GM18870 (cell line): Measurements from ENCODE around the gene OTOP1.
"Not testable (repeated sequence)": the region's sequence is repeated elsewhere in the genome, so short reads cannot be mapped to it uniquely, and the experiment has no call there.

Source experiments
- ATAC-seq: cut with Tn5 transposase; IDR thresholded peaks from one replicate; pipeline ENCODE4 v1.9.1; 2021; ENCODE audit warnings: moderate library complexity; ENCODE audit not compliant: unreplicated experiment

OTOP1 gene

DNA sequence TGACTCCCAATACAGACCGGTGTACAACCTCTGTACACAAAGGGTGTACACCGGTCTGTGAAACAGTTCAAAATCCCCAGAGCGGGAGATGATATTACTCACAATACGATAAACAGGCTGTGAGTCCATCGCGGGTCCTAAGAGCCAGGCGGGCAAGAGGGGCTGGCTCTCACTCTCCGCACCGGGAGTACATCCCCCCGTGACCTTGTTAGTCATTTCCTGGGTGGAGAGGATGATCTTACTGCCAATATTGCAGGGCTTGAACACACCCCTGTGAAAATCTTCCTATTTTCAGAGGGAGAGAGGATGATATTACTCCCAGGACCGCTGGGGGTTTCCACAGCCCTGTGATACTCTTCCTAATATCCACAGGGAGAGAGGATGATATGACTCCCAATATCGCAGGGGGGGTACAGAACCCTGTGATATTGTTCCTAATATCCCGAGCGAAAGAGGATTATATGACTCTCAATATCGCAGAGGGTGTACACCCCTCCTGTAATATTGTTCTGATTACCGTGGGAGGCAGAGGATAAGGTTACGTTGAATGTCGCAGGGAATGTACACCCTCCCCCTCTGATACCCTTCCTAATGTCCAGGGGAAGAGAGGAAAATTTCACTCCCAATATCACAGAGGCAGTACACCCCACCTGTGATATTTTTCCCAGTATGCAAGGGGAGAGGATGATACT lies 60.9 kb downstream of the OTOP1 start:
- not testable (repeated sequence) for ATAC-seq

DNA sequence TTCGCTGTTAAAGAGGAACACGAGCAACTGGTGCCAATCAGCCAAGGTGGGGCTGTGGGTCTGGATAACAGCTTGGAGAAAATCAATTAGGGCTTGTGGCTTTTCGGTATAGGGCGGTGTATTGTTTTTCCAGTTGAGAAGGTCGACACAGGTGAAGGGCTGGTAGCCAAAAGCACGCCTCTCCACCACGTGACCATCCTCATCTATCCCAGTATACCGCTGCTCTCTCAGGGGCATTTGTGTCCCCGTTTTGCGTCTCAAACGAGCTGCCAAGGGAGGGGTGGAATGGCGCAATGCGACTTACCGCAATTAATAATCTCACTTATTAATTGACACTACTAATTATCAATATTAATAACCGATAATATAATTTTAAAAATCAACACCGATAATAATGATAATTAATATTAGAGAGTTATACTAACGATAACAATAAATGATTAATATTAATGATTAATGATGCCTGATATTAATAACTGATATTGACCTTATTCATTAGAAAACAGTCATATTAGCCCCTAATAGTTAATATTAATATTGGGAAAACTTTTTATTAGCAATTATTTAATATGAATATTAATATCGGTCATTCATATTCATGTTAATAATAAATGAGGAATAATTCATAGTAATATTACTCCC lies 62.1 kb downstream of the OTOP1 start:
- ATAC-seq: not testable (repeated sequence)

DNA sequence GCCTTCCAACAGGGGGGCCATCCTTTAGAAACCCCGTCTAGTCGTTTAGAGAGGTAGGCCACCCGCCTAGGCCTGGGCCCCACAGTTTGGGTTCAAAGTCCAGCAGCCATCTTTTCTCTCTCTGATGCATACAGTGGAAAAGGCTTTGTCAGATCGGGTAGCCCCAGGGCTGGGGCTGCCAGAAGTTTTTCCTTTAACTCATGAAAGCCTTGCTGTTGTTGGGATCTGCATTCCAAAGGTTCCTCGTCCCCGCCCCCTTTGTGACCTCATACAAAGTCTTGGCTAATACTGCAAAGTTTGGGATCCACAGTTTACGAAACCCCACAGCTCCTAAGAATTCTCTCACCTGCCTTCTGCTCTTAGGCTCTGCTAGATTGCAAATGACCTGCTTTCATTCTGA lies 64.5 kb downstream of the OTOP1 start:
- ATAC-seq: not testable (repeated sequence)

DNA sequence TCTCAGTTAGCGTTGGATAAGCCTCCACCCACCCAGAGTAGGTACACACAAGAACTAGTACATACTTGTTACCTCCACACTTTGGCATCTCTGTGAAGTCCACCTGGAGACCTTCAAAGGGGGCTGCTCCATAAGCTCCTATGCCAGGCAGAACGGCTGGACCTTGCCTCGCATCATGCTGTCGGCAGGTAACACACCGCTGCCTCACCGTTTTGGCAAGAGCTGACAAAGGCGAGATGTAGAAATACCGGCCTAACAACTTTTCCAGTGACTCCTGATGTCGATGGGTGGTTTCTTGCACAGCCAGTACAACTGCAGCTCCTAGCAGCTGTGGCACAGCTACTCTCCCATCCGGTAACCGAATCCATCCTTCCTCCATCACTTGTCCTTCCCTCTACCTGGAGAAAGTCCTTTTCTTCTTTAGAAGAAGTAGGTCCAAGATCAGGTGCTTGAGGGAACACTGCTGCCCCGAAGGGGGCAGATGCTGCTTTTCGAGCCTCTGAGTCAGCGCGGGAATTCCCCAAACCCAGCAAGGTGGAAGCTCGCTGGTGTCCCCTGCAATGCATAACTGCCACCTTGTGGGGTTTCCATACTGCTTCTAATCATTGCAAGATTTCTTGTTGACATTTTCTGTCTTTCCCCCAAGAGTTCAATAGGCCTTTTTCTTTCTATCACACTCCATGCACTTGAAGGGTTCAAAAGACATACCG lies 65.6 kb downstream of the OTOP1 start:
- not testable (repeated sequence) for ATAC-seq

DNA sequence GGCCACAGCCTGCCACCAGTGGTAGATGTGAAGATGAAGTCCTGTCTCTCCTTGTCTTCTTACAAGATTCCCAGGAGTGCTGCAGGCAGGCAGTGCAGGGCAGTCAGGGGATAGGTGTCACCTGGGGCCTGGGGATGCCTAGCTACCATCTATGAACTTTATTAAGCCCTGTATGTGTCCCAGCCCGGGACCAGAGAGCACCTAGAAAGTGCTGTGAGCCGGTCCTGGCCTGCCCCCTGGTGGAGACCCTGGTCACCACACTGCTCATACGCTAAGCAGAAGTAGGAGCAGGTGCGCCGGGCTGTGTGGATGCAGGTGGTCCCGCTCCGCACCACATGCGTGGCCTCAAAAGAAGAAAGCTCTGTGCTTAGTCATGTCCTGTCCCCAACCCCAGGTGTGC lies 81.1 kb downstream of the OTOP1 start:
- not testable (repeated sequence) for ATAC-seq

DNA sequence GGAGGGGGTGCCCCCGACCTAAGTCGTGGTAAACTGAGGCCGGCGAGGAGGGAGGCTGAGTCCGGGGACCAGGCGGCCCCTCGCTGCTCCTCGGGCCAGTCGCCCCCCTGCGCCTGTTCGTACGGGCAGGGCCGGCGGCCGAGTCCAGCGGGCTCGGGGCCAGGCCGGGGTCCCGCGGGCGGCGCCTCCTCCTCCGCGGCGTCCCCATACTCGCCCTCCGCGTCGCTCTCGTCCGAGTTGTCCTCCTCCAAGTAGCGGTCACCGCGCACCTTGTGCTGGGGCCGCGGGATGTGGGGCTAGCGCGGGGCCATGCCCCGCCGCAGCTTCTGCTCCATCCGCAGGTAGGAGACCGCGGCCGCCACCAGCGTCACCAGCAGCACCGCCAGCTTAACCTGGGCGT lies 83.4 kb downstream of the OTOP1 start:
- not testable (repeated sequence) for ATAC-seq

DNA sequence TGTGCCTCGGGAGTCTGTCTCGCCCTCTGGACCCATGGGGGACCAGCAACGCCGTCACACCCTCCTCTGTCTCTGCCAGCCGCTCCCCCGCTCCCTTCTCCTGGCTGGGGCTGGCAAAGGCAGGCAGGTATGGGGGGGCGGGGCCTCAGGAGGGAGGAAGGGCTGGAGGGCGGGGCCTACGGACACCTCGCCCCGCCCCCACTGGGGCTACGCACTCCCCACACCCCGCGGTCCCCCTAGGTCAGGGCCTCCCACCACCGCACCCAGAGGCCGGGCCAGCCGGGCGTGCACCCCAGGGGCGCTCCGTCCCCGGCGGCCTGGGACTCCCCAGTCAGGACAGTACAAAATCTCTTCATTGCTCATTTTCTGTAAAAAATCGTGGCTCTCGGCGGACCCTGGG lies 84.0 kb downstream of the OTOP1 start:
- ATAC-seq: not testable (repeated sequence)

DNA sequence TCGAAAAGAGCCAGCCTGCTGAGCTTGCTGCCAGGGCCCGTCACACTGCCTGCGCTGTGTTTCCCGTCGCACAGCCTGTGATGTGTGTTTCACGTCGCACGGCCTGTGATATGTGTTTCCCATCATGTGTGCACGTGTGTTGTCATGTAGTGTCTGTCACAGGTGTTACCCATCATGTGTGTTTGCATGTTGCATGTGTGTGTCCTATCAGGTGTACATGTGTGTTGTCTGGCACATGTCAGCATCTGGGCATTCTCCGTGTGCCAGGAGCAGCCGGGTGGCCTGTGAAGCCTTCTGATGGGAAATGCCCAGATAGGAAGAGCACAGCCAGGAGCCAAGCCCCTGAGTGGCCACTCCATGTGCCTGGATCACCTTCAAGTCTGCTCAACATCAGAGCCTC lies 85.5 kb downstream of the OTOP1 start:
- not testable (repeated sequence) for ATAC-seq
